C4-2B (cell line): ENCODE data around the gene ZFHX2.
A peak's percentile ranks its signal among the peaks of the same experiment; 100 is the strongest.

Experiments used
- H3K27ac ChIP-seq: fragments of 450-650 bp; 2 replicates; pipeline ENCODE4 v1.5.1; 2017
- ZFX ChIP-seq: fragments of 450-650 bp; IDR thresholded peaks from 2 replicates; pipeline ENCODE4 v1.6.1; 2017
- TF ChIP-seq, protein P1 (sequence below): fragments of 450-650 bp; conservative IDR thresholded peaks from 2 replicates; pipeline ENCODE4 v1.5.1; 2017; ENCODE audit warnings: mild to moderate bottlenecking

The ZFHX2 gene

DNA sequence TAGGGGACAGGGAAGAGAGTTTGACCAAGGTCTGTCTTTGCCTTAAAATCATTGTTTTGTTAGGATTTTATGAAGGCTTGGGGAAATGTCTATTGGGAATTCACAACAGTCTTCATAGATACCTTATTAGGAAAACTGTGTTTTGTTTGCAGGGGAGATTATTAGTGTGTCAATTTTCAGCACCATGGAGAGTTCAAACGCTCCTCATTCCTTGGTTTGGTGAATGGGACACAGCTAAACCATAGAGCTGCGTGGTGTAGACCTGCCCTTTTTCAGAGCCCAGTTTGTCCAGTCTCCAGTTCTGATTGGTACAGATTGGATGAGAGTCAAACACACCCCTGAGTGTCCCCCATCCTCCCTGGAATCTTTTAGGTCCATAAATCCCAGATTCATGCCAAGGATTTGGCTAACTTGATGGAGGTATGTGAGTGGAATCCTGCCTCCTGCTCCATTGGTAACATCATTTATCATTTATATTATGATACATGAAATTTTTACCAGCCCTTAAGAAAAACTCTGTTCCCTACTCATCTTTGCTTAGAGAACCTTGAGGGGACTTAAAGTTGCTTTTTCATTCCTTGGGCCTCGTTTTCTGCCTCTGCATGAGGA is 70.1 kb downstream of the ZFHX2 start:
- no peak overlapping the region for H3K27ac ChIP-seq
- no peak for TF ChIP-seq ZFX
- TF ChIP-seq, protein P1, sequence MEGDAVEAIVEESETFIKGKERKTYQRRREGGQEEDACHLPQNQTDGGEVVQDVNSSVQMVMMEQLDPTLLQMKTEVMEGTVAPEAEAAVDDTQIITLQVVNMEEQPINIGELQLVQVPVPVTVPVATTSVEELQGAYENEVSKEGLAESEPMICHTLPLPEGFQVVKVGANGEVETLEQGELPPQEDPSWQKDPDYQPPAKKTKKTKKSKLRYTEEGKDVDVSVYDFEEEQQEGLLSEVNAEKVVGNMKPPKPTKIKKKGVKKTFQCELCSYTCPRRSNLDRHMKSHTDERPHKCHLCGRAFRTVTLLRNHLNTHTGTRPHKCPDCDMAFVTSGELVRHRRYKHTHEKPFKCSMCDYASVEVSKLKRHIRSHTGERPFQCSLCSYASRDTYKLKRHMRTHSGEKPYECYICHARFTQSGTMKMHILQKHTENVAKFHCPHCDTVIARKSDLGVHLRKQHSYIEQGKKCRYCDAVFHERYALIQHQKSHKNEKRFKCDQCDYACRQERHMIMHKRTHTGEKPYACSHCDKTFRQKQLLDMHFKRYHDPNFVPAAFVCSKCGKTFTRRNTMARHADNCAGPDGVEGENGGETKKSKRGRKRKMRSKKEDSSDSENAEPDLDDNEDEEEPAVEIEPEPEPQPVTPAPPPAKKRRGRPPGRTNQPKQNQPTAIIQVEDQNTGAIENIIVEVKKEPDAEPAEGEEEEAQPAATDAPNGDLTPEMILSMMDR, result no peak

DNA sequence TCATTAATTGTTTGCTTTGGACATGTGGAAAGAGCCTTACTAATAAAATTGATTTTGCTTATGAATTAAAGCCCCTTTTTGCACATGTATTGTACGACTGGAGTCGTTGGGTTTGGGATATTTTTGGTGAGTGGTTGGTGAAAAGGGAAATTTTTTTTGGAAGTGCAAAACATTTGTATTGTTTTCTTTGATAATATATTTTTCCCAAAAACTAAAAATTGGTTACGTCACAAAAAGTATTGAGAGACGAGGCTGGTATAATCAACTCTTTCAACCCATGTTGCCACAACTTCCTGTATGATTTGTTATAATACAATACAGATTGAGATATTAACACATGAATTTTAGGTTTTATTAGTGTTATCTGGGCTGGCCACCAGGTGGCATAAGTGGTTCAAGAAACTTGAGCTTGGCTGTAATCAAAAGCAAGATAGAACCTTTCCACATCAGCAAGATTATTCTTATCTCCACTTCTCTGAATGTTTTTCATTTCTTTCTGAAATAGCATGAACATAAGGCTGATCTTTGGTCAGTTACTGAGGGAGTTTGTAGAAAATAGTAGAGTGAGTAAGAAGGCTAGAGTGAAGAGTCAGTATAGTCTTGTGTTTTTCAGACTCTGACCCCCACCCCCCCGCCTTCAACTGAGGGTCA is 73.3 kb downstream of the ZFHX2 start:
- TF ChIP-seq ZFX, result no peak
- TF ChIP-seq, protein P1, result peak; percentile 78
- no peak overlapping the region for H3K27ac ChIP-seq

DNA sequence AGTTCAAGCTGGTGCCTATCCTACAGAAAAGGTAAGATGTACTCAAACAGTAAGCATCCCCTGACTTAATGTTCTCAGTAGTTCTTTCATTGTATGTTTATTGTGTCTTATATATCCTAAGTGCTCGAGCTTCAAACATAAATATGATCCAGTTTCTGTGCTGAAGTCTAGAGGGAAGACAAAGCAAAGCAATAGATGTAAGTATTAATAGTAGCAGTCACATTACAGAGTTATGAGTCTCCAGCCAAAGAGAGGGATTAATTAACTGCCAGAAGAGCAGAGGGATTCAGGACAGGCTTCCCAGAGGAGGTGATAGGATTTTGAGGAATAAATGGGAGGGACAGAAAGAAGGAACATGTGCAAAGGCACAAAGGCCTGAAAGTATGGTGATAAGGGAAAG is 80.6 kb downstream of the ZFHX2 start:
- H3K27ac ChIP-seq, result no peak overlapping the region
- no peak for TF ChIP-seq ZFX
- TF ChIP-seq, protein P1, result no peak
